ENCODE measurements around the gene NRM. TPM values are rescaled to one million over a fixed set of nuclear protein-coding genes. Genes with fewer than 3 reads are reported as not detected.
A peak's percentile ranks its signal among the peaks of the same experiment; 100 is the strongest.

Gene NRM
- total and polyA plus RNA-seq, 8 donors: 13.1 to 55.1 (median 38.1) TPM

GRCh38 chr6:30683980-30684338 is 6.8 kb downstream of the NRM start:
- intact Hi-C loops (cut with DNase I): loop anchor here in 1 of 2 donors (10.0 kb wide), 1 partner anchor 51 kb away; no protein-coding TSS in a partner anchor

GRCh38 chr6:30683183-30683979 is 7.4 kb downstream of the NRM start:
- no peak for TF ChIP-seq CTCF (IDR thresholded peaks at IDR 0.05)
- peak overlapping the region; percentile 96 to 97 for H3K27ac ChIP-seq
- peaks cover 21 to 51% of the 10 kb centered on the region in 2 donors for H3K4me1 ChIP-seq
- H3K27me3 ChIP-seq: no peaks in the 10 kb centered on the region
- H3K9me3 ChIP-seq: no peaks in the 10 kb centered on the region
- DNase-seq (no peak), ATAC-seq (no peak)
- H3K36me3 ChIP-seq: peaks cover 0 to 49% of the 10 kb centered on the region in 2 donors
- intact Hi-C loops (cut with DNase I): loop anchor here in 1 of 2 donors (10.0 kb wide), 1 partner anchor 51 kb away; no protein-coding TSS in a partner anchor
- H3K4me3 ChIP-seq: peak overlapping the region; percentile 53 to 91

More at GRCh38 chr6:30683980-30684338, 6.8 kb downstream of the NRM start:
- H3K4me3 ChIP-seq: peak overlapping the region; percentile 53 to 91
- H3K9me3 ChIP-seq: no peaks in the 10 kb centered on the region
- ATAC-seq: no peak
- peak overlapping the region; percentile 96 to 97 for H3K27ac ChIP-seq
- no peaks in the 10 kb centered on the region for H3K27me3 ChIP-seq
- TF ChIP-seq CTCF (IDR thresholded peaks at IDR 0.05): no peak
- H3K36me3 ChIP-seq: peaks cover 0 to 43% of the 10 kb centered on the region in 2 donors
- H3K4me1 ChIP-seq: peaks cover 21 to 52% of the 10 kb centered on the region in 2 donors
- DNase-seq: no peak

GRCh38 chr6:30682143-30683117 is 8.4 kb downstream of the NRM start:
- Histone ChIP-seq H3K4me3 (peak overlapping the region; percentile 53 to 91), H3K36me3 (peaks cover 0 to 58% of the 10 kb centered on the region in 2 donors), H3K9me3 (no peaks in the 10 kb centered on the region), H3K27ac (peak overlapping the region; percentile 96 to 97), H3K4me1 (peaks cover 13 to 49% of the 10 kb centered on the region in 2 donors), H3K27me3 (no peaks in the 10 kb centered on the region)
- peak; percentile 37 for ATAC-seq
- peak in 3 of 4 donors; percentile 68 to 95 (median 90) for DNase-seq
- TF ChIP-seq CTCF (IDR thresholded peaks at IDR 0.05): no peak
- intact Hi-C loops (cut with DNase I): loop anchor here in 1 of 2 donors (10.0 kb wide), 1 partner anchor 52 kb away; no protein-coding TSS in a partner anchor

- DNase-seq (no peak), ATAC-seq (no peak)
- Histone ChIP-seq H3K27ac (peak overlapping the region; percentile 96 to 97), H3K4me3 (peak overlapping the region; percentile 53 to 91), H3K4me1 (peaks cover 13 to 47% of the 10 kb centered on the region in 2 donors), H3K9me3 (no peaks in the 10 kb centered on the region), H3K27me3 (no peaks in the 10 kb centered on the region), H3K36me3 (peaks cover 0 to 65% of the 10 kb centered on the region in 2 donors)
- no peak for TF ChIP-seq CTCF (IDR thresholded peaks at IDR 0.05)
- intact Hi-C loops (cut with DNase I): loop anchor here in 1 of 2 donors (10.0 kb wide), 1 partner anchor 53 kb away; no protein-coding TSS in a partner anchor
These were observed 9.0 kb downstream of the NRM start for GRCh38 chr6:30681766-30682142.
